Activated naive CD8-positive, alpha-beta T cell (primary cell): ENCODE measurements around the gene SLC19A1.

Experiments
- H3K27ac Mint-ChIP-seq: one replicate; pipeline ENCODE4 v1.8.0; 2021; ENCODE audit warnings: mixed read lengths
- H3K27me3 Mint-ChIP-seq: one replicate; pipeline ENCODE4 v1.8.0; 2021; ENCODE audit warnings: mixed read lengths
- H3K36me3 Mint-ChIP-seq: one replicate; pipeline ENCODE4 v1.8.0; 2021; ENCODE audit warnings: mixed read lengths
- H3K4me1 Mint-ChIP-seq: one replicate; pipeline ENCODE4 v1.8.0; 2021; ENCODE audit warnings: low read depth, mixed read lengths
- H3K4me3 Mint-ChIP-seq: one replicate; pipeline ENCODE4 v1.8.0; 2021; ENCODE audit warnings: mild to moderate bottlenecking, mixed read lengths
- H3K9me3 Mint-ChIP-seq: one replicate; pipeline ENCODE4 v1.8.0; 2021; ENCODE audit warnings: low read depth, mixed read lengths

SLC19A1 gene

GRCh38 chr21:45449658-45450422 is 92.4 kb downstream of the SLC19A1 start:
- Mint-ChIP-seq H3K4me3 (no peak overlapping the region), H3K9me3 (no peaks in the 10 kb centered on the region), H3K4me1 (peaks cover 2% of the 10 kb centered on the region), H3K27ac (no peak overlapping the region), H3K36me3 (no peaks in the 10 kb centered on the region), H3K27me3 (peaks cover 4% of the 10 kb centered on the region)

- peaks cover 2% of the 10 kb centered on the region for H3K4me1 Mint-ChIP-seq
- H3K27ac Mint-ChIP-seq = no peak overlapping the region
- no peaks in the 10 kb centered on the region for H3K36me3 Mint-ChIP-seq
- no peak overlapping the region for H3K4me3 Mint-ChIP-seq
- peaks cover 6% of the 10 kb centered on the region for H3K27me3 Mint-ChIP-seq
- H3K9me3 Mint-ChIP-seq = no peaks in the 10 kb centered on the region
Observed at GRCh38 chr21:45448810-45449657, 93.2 kb downstream of the SLC19A1 start.

DNA sequence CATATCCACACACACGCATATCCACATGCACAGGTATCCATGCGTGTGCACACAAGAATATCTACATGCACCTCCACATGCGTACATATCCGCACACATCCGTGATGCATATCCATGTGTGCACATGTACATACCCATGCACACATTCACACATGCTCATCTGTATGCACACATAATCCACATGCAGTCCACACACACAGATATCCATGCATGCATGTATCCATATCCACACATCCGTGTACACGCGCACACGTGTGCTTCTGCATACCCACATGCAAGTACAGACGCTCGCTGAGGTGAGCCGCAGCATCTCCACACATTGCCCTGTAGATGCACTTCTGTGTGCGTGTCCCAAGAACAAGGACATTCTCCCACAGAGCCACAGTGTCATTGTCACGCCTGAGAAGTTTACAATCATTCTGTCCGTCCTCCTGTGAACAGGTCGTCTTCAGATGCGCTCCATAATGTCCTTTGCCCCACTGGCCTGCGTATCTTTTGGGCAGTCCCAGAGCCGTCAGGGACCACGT is 93.9 kb downstream of the SLC19A1 start:
- Mint-ChIP-seq H3K27ac (no peak overlapping the region), H3K36me3 (no peaks in the 10 kb centered on the region), H3K27me3 (peaks cover 6% of the 10 kb centered on the region), H3K4me3 (no peak overlapping the region), H3K9me3 (no peaks in the 10 kb centered on the region), H3K4me1 (peaks cover 3% of the 10 kb centered on the region)
